ENCODE data around the gene SLC2A3.
A peak's percentile ranks its signal among the peaks of the same experiment; 100 is the strongest.
"Not testable (repeated sequence)": the region's sequence is repeated elsewhere in the genome, so short reads cannot be mapped to it uniquely, and the experiment has no call there.

Gene SLC2A3

DNA sequence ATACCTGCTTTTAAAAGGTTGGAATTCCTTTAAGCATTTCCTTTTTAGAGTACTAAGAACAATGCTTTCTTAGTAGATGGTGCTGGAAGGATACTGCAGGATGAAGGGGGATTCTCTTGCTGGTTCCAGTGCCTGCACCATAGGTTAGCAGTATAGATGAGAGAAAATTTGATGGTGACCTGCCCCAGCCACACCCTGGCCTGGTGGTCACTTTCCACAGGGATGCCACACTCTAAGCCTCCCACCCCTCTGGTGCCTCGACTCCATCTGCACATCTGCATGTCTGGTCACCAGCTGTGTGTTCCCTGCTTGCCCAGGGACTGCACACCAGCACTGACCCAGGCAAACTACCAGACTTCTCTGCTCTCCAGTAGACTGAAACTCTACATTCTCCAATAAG, 19.1 kb downstream of the SLC2A3 start:
- no peak overlapping the region for H3K4me3 ChIP-seq (replicated peaks in 1 of 2; ENCODE audit: low read depth in 2 of 2, low read length in 2 of 2)
- no peak for DNase-seq (ENCODE audit: low read depth in 2 of 2)
- TF ChIP-seq, protein P1, sequence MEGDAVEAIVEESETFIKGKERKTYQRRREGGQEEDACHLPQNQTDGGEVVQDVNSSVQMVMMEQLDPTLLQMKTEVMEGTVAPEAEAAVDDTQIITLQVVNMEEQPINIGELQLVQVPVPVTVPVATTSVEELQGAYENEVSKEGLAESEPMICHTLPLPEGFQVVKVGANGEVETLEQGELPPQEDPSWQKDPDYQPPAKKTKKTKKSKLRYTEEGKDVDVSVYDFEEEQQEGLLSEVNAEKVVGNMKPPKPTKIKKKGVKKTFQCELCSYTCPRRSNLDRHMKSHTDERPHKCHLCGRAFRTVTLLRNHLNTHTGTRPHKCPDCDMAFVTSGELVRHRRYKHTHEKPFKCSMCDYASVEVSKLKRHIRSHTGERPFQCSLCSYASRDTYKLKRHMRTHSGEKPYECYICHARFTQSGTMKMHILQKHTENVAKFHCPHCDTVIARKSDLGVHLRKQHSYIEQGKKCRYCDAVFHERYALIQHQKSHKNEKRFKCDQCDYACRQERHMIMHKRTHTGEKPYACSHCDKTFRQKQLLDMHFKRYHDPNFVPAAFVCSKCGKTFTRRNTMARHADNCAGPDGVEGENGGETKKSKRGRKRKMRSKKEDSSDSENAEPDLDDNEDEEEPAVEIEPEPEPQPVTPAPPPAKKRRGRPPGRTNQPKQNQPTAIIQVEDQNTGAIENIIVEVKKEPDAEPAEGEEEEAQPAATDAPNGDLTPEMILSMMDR (IDR thresholded peaks at IDR 0.05; ENCODE audit: low read depth, low read length), result no peak

DNA sequence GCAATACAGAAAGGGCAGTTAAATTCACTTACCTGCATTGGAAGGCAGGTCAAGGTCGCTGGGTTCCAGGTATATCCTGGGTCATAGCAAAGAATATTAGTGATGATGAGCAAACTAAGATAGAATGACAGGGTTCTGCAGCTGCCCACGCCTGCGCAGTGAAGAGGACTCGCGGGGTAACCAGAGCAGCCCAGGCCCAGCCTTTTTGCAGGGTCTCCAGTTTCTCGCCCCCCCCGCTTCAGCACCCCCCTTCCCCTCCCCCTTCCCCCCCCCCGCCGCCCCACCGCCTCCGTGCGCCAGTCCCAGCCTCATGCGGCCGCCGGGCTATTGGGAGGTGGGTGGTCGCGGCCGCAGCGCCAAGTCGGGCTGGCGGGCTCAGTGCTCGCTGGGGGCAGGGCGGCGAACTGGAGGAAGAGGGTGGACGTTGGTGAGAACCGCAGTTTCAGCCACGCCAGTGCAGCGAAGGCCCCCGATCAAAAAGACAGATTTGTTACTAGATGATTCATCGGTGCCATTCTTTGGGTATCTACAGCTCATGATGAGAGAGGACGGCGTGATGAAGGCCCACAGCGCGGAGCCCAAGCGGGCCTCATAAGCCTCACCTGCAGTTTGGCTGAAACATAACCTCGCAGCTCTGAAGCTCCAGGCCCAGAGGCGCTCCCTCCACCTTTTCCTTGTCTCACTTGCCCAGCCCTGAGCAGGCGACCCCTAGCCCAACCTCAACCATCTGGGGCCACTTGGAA, 20.2 kb downstream of the SLC2A3 start:
- TF ChIP-seq, protein P1 (IDR thresholded peaks at IDR 0.05; ENCODE audit: low read depth, low read length), result no peak
- no peak for DNase-seq (ENCODE audit: low read depth in 2 of 2)
- H3K4me3 ChIP-seq (replicated peaks in 1 of 2; ENCODE audit: low read depth in 2 of 2, low read length in 2 of 2), result no peak overlapping the region

DNA sequence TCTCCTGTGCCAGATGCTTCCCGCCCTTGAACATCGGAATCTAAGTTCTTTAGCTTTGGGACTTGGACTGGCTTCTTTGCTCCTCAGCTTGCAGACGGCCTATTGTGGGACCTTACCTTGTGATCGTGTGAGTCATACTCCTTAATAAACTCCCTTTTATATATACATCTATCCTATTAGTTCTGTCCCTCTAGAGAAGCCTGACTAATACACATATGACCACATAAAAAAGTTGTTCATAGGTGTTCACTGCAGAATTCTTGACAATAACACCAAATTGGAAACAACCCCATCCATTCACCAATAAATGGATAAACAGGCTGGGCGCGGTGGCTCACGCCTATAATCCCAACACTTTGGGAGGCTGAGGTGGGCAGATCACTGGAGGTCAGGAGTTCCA, 25.9 kb downstream of the SLC2A3 start:
- DNase-seq (ENCODE audit: low read depth in 2 of 2); H3K4me3 ChIP-seq (replicated peaks in 1 of 2; ENCODE audit: low read depth in 2 of 2, low read length in 2 of 2): not testable (repeated sequence)

DNA sequence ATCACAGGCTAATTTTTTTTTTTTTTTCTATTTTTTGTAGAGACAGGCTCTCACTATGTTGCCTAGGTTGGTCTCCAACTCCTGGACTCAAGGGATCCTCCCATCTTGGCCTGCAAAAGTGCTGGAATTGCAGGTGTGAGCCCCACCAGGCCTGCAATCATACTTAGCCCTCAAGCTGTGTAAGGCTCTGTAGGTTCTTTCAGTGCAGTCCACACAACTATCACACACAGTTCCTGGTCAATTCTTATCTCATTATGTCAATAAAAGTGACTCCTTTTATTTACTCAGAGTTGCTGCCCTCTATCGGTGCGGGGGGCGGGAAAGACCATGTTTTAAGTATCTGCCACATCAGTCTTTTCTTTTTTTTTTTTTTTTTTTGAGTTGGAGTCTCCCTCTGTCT, 29.0 kb downstream of the SLC2A3 start:
- DNase-seq (ENCODE audit: low read depth in 2 of 2), result peak; percentile 44 to 66
- H3K4me3 ChIP-seq (replicated peaks in 1 of 2; ENCODE audit: low read depth in 2 of 2, low read length in 2 of 2), result no peak overlapping the region
- TF ChIP-seq, protein P1 (IDR thresholded peaks at IDR 0.05; ENCODE audit: low read depth, low read length), result peak; percentile 49

DNA sequence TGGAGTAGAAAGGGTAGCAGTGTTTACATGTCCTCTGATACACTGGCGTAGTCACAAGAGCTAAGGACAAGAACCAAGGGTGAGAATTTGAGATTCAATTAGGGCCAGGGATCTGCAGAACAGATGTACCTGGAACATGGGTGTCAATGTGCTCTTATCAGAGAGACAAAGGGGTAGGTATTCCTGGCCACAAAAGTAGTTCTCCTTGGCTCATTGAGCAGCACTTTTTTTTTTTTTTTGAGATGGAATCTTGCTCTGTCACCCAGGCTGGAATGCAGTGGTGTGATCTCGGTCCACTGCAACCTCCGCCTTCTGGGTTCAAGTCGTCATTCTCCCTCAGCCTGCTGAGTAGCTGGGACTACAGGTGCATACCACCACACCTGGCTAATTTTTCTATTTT, 29.7 kb downstream of the SLC2A3 start:
- DNase-seq (ENCODE audit: low read depth in 2 of 2); H3K4me3 ChIP-seq (replicated peaks in 1 of 2; ENCODE audit: low read depth in 2 of 2, low read length in 2 of 2): not testable (repeated sequence)

DNA sequence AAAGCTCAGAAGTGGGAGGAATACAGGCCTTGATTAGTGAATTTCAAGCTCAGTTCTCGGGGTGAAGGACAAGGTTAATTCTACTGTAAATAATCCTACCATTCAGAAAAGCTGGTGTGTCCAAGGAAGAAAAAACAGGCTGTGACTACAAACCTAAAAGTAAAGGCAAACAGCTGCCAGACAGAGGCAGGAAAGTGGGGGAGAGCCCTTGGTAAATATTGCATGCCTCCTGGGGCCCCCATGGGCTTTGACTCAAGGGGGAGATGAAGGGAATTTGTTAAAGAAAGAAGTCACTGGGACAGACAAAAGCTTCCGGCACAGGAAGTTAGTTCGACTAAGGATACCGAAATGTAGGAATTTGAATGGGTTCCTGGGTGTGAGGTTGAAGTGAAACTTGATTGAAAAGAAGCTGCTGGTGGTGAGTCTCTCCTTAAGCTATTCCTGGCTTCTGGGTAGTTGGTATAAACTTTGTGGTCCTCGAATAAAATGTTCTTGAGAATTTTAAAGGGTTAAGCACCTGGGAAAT, 30.3 kb downstream of the SLC2A3 start:
- not testable (repeated sequence) for H3K4me3 ChIP-seq (replicated peaks in 1 of 2; ENCODE audit: low read depth in 2 of 2, low read length in 2 of 2)
- DNase-seq (ENCODE audit: low read depth in 2 of 2), result peak in 1 of 2 donors; percentile 29

DNA sequence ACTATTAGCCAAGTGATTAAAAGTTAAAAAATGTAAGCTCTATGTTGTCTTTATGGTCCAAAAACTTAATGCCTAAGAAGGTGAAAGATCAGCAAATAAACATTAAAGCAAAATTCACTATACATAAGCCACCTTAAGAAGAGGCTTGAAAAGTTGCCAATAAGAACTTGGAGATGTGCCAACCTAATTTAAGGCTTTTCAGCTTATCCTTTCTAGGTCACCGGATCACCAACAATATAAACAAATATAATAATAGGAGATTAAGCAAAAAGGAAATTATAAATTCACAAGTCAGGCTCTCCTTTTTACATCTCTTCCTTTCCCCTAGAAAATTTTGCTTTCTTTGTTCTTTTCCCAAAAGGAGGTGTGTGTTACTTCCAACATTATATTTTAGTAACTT, 30.9 kb downstream of the SLC2A3 start:
- peak; percentile 46 to 47 for DNase-seq (ENCODE audit: low read depth in 2 of 2)
- TF ChIP-seq, protein P1 (IDR thresholded peaks at IDR 0.05; ENCODE audit: low read depth, low read length), result no peak
- H3K4me3 ChIP-seq (replicated peaks in 1 of 2; ENCODE audit: low read depth in 2 of 2, low read length in 2 of 2), result no peak overlapping the region

DNA sequence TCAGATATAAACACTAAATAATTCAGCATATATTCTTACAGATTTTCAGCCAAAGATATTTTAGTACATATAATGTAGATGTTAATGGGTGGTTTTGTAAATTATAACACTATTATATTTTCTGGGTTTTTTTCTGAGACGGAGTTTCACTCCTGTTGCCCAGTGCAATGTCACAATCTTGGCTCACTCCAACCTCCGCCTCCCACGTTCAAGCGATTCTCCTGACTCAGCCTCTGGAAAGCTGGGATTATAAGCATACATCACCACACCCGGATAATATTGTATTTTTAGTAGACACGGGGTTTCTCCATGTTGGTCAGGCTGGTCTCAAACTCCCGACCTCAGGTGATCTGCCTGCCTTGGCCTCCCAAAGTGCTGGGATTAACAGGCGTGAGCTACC, 33.6 kb downstream of the SLC2A3 start:
- DNase-seq (ENCODE audit: low read depth in 2 of 2), result not testable (repeated sequence)

DNA sequence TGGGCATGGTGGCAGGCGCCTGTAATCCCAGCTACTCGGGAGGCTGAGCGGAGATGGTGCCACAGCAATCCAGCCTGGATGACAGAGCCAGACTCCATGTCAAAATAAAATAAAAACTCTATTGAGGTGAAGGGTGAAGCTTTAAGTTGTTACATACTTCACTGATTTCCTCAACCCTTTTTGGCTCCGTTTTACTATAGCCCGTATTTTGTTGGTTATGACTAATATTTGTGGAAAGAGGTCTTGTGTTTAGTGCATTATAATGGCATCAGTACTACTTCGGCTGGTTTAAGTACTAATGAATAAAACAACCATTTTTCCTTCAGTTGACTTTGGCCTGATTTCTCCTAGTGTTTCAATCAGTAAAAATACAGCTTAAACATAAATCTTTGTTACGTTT, 36.2 kb downstream of the SLC2A3 start:
- TF ChIP-seq, protein P1 (IDR thresholded peaks at IDR 0.05; ENCODE audit: low read depth, low read length), result no peak
- DNase-seq (ENCODE audit: low read depth in 2 of 2), result peak in 1 of 2 donors; percentile 52
- no peak overlapping the region for H3K4me3 ChIP-seq (replicated peaks in 1 of 2; ENCODE audit: low read depth in 2 of 2, low read length in 2 of 2)

More for the DNA sequence above, 33.6 kb downstream of the SLC2A3 start:
- not testable (repeated sequence) for H3K4me3 ChIP-seq (replicated peaks in 1 of 2; ENCODE audit: low read depth in 2 of 2, low read length in 2 of 2)

DNA sequence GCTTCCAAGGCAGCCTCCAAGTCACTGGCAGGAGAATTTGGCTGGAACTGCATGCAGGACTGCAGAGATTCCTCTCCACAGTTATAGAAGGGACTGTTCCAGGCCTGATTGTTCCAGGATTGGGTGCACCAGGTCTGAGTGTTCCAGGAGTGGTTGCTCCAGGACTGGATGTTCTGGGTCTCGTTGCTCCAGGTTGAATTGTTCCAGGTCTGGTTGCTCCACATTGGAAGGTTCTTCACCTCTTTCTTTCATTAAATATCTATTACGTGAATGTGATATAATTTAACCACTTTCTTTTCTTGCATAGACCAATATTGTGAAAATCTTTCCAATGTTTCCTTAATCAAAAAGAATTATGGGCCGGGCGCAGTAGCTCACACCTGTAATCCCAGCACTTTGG, 39.3 kb downstream of the SLC2A3 start:
- not testable (repeated sequence) for H3K4me3 ChIP-seq (replicated peaks in 1 of 2; ENCODE audit: low read depth in 2 of 2, low read length in 2 of 2); DNase-seq (ENCODE audit: low read depth in 2 of 2)

Data from cardiac fibroblast (primary cell).